ENCODE data around the gene ASB13.

Gene ASB13

GRCh38 chr10:5659702-5660528 lies 6.5 kb downstream of the ASB13 start:
- POLR2A ChIA-PET: interaction anchor here (1.0 kb wide), 1 partner anchor 25 kb away, joined by 3 read pairs; the partner anchor contains the start of gene TASOR2

DNA sequence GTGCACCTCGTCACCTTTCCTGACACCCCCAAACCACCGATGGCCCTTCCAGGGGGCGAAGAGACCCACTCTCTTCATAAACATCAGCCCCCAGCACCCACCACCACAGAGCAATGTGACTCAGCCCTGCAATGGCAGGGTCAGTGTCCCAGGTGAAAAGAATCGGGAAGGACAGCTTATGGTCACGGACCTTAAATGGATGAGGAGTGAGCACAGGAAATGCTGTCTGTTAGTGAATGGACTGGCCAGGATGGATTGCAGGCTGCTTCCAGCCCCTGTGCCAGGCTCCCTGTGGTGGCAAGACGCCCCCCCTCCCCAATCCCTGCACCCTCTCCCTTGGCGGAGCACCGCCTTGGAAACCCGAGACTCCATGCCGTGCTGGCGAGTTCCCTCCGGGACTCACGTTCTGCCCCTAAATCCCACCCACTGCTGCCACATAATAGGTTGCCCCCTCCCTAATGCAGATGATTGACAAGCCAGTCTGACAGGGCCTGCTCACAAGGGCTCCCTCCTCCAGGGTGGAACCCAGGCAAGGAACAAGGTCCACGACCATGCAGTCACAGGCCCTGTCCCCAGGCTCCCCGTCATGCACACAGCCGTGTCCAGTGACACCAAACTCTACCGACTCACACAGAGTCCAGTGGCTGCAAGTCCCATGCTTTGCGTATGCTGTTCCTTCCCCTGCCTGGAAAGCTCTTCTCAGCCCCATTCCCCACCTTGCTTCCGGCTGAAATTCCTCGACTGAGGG lies 7.3 kb downstream of the ASB13 start:
- no peak for DNase-seq (ENCODE audit: extremely low spot score)
- POLR2A ChIA-PET: no interaction called here
- TF ChIP-seq LEF1 (IDR thresholded peaks at IDR 0.05; ENCODE audit: borderline replicate concordance) (no peak), ARNT (IDR thresholded peaks at IDR 0.05) (no peak), FOXK2 (IDR thresholded peaks at IDR 0.05) (no peak)
- TF ChIP-seq, protein P1, sequence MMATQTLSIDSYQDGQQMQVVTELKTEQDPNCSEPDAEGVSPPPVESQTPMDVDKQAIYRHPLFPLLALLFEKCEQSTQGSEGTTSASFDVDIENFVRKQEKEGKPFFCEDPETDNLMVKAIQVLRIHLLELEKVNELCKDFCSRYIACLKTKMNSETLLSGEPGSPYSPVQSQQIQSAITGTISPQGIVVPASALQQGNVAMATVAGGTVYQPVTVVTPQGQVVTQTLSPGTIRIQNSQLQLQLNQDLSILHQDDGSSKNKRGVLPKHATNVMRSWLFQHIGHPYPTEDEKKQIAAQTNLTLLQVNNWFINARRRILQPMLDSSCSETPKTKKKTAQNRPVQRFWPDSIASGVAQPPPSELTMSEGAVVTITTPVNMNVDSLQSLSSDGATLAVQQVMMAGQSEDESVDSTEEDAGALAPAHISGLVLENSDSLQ (IDR thresholded peaks at IDR 0.05): peak; percentile 91
- CTCF ChIA-PET: interaction anchor here (0.7 kb wide), 1 partner anchor 36 kb away, joined by 4 read pairs; no protein-coding TSS in a partner anchor

More at GRCh38 chr10:5659702-5660528, 6.5 kb downstream of the ASB13 start:
- DNase-seq (ENCODE audit: extremely low spot score): no peak
- CTCF ChIA-PET: interaction anchor here (0.7 kb wide), 1 partner anchor 37 kb away, joined by 4 read pairs; no protein-coding TSS in a partner anchor
- TF ChIP-seq FOXA1 (IDR thresholded peaks at IDR 0.05) (no peak), LEF1 (IDR thresholded peaks at IDR 0.05; ENCODE audit: borderline replicate concordance) (no peak), ELF4 (IDR thresholded peaks at IDR 0.05) (no peak), FOXM1 (IDR thresholded peaks at IDR 0.05; ENCODE audit: borderline replicate concordance) (no peak), L3MBTL2 (conservative IDR thresholded peaks at IDR 0.05) (no peak), ARNT (IDR thresholded peaks at IDR 0.05) (no peak), TARDBP (IDR thresholded peaks at IDR 0.05) (no peak), FOXK2 (IDR thresholded peaks at IDR 0.05) (no peak), SUZ12 (IDR thresholded peaks at IDR 0.05) (no peak), ZNF384 (IDR thresholded peaks at IDR 0.05) (no peak), BHLHE40 (IDR thresholded peaks at IDR 0.05; ENCODE audit: borderline replicate concordance) (no peak), CTBP1 (IDR thresholded peaks at IDR 0.05; ENCODE audit: borderline replicate concordance) (no peak)
- TF ChIP-seq, protein P1 (IDR thresholded peaks at IDR 0.05): no peak

GRCh38 chr10:5656737-5657579 lies 9.4 kb downstream of the ASB13 start:
- ChIA-PET POLR2A (interaction anchor here (0.9 kb wide), 1 partner anchor 8 kb away, joined by 3 read pairs; no protein-coding TSS in a partner anchor), CTCF (interaction anchor here (0.9 kb wide), 1 partner anchor 8 kb away, joined by 4 read pairs; no protein-coding TSS in a partner anchor)
- TF ChIP-seq ZNF384 (IDR thresholded peaks at IDR 0.05): no peak
- TF ChIP-seq L3MBTL2 (conservative IDR thresholded peaks at IDR 0.05): no peak
- TF ChIP-seq HDGF (IDR thresholded peaks at IDR 0.05; ENCODE audit: borderline replicate concordance): no peak
- no peak for TF ChIP-seq SP1 (IDR thresholded peaks at IDR 0.05)
- TF ChIP-seq ELF4 (IDR thresholded peaks at IDR 0.05): no peak
- no peak for TF ChIP-seq ARNT (IDR thresholded peaks at IDR 0.05)
- TF ChIP-seq SUZ12 (IDR thresholded peaks at IDR 0.05): no peak
- TF ChIP-seq TARDBP (IDR thresholded peaks at IDR 0.05): no peak
- TF ChIP-seq CTBP1 (IDR thresholded peaks at IDR 0.05; ENCODE audit: borderline replicate concordance): no peak
- no peak for TF ChIP-seq BHLHE40 (IDR thresholded peaks at IDR 0.05; ENCODE audit: borderline replicate concordance)
- no peak for TF ChIP-seq NFRKB (IDR thresholded peaks at IDR 0.05)
- no peak for TF ChIP-seq FOXA1 (IDR thresholded peaks at IDR 0.05)
- TF ChIP-seq, protein P1 (IDR thresholded peaks at IDR 0.05): no peak
- TF ChIP-seq FOXM1 (IDR thresholded peaks at IDR 0.05; ENCODE audit: borderline replicate concordance): no peak
- TF ChIP-seq FOXK2 (IDR thresholded peaks at IDR 0.05): no peak
- no peak for TF ChIP-seq LEF1 (IDR thresholded peaks at IDR 0.05; ENCODE audit: borderline replicate concordance)
- DNase-seq (ENCODE audit: extremely low spot score): no peak

GRCh38 chr10:5655121-5655520 lies 11.3 kb downstream of the ASB13 start:
- ChIA-PET CTCF (interaction anchor here (0.6 kb wide), 1 partner anchor 107 kb away, joined by 3 read pairs; no protein-coding TSS in a partner anchor), POLR2A (no interaction called here)
- no peak for DNase-seq (ENCODE audit: extremely low spot score)
- no peak for TF ChIP-seq ZNF384 (IDR thresholded peaks at IDR 0.05)
- TF ChIP-seq ARNT (IDR thresholded peaks at IDR 0.05): no peak
- TF ChIP-seq FOXK2 (IDR thresholded peaks at IDR 0.05): no peak

DNA sequence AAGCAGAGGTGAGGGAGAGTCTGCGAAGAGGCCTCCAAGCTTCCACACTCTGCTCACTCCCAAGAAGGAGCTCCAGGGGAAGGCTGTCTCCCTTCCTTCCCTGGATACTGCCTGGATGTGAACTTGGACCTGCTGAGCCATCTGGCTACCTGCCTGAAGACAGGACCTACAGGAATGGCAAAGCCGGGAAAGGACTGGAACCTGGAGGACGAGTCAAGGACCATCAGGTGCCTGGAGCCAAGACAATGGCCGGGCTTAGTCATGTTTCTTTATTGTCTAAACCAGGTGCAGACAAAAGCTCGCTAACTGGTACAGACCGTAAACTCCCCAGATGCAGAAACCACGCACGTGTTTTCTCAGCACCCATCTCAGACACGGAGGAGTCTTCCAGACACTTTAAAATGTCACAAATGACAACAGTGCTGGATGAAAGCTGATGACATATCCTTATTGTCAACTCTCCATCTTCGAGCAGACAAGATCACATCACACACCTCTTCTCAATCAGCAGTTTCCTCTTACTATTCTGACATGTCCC lies 12.1 kb downstream of the ASB13 start:
- CTCF ChIA-PET: interaction anchor here (1.2 kb wide), 1 partner anchor 10 kb away, joined by 3 read pairs; no protein-coding TSS in a partner anchor
- DNase-seq (ENCODE audit: extremely low spot score): no peak
- no peak for TF ChIP-seq ARNT (IDR thresholded peaks at IDR 0.05)
- POLR2A ChIA-PET: no interaction called here
